Large intestine (tissue), 3 donors: ENCODE data around the gene NT5DC1. TPM values are rescaled to one million over a fixed set of nuclear protein-coding genes. Genes with fewer than 3 reads are reported as not detected.

ENCODE experiments used
- DNase-seq, 2 donors: peaks; one replicate each; pipeline versions ENCODE4 v3.0.0 to v3.0.0-alpha.2; 2013
- H3K27ac ChIP-seq: one replicate; pipeline ENCODE4 v1.5.1; 2013; ENCODE audit warnings: low read length
- H3K27me3 ChIP-seq: 2 replicates; pipeline ENCODE4 v1.6.1; 2013; ENCODE audit warnings: low read length; ENCODE audit not compliant: control insufficient read depth, insufficient read depth
- H3K36me3 ChIP-seq: 2 replicates; pipeline ENCODE4 v1.6.1; 2013; ENCODE audit warnings: low read length; ENCODE audit not compliant: control insufficient read depth, insufficient read depth
- H3K4me1 ChIP-seq: one replicate; pipeline ENCODE4 v1.6.1; 2013; ENCODE audit warnings: low read length; ENCODE audit not compliant: control insufficient read depth, insufficient read depth
- H3K4me3 ChIP-seq: one replicate; pipeline ENCODE4 v1.5.1; 2013; ENCODE audit warnings: low read length
- H3K9me3 ChIP-seq: one replicate; pipeline ENCODE4 v1.6.1; 2013; ENCODE audit warnings: mild to moderate bottlenecking, low read depth, low read length, moderate library complexity; ENCODE audit not compliant: control insufficient read depth
- WGBS: methylation state at CpG from one replicate; pipeline ENCODE4 v1.1.5; 2013; ENCODE audit warnings: low lambda C conversion rate; ENCODE audit not compliant: insufficient coverage; 5-methylcytosine and 5-hydroxymethylcytosine counted together
- polyA plus RNA-seq: library from polyadenylated mRNA; unstranded; fragments of 120-200 nt; gene quantifications from one replicate; pipeline ENCODE4 v1.2.1, GENCODE V29; 2013

Gene NT5DC1
- polyA plus RNA-seq, 1 donor = 54.4 TPM

GRCh38 chr6:116251568-116252384 lies 151.1 kb downstream of the NT5DC1 start:
- no CpG with 5 or more reads among the region's 6 CpGs for WGBS
- peak in 1 of 2 donors; percentile 13 for DNase-seq
- Histone ChIP-seq H3K27me3 (no peaks in the 10 kb centered on the region), H3K9me3 (no peaks in the 10 kb centered on the region), H3K4me3 (no peak overlapping the region), H3K27ac (no peak overlapping the region), H3K36me3 (no peaks in the 10 kb centered on the region), H3K4me1 (peaks cover 27% of the 10 kb centered on the region)

DNA sequence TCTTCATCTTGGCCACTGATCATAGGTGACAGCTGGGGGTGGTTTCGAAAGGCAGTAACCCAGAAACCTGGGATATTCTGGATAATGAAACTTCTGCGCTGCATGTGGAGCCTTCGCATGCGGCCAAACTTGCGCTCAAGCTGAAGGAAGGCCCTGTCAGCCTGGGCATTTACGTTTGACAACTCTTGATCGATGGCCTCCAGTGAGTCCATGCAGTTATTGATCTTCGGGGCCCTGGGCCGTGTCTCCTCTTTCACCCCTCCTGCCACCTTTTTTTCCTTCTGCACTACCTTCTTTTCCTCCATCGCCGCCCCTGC lies 152.5 kb downstream of the NT5DC1 start:
- no peaks in the 10 kb centered on the region for H3K27me3 ChIP-seq
- WGBS = 3% methylated on average over 3 of the region's 11 CpGs
- H3K9me3 ChIP-seq = no peaks in the 10 kb centered on the region
- peaks cover 27% of the 10 kb centered on the region for H3K4me1 ChIP-seq
- peak overlapping the region; percentile 92 for H3K4me3 ChIP-seq
- no peaks in the 10 kb centered on the region for H3K36me3 ChIP-seq
- DNase-seq = no peak
- peak overlapping the region; percentile 69 for H3K27ac ChIP-seq

DNA sequence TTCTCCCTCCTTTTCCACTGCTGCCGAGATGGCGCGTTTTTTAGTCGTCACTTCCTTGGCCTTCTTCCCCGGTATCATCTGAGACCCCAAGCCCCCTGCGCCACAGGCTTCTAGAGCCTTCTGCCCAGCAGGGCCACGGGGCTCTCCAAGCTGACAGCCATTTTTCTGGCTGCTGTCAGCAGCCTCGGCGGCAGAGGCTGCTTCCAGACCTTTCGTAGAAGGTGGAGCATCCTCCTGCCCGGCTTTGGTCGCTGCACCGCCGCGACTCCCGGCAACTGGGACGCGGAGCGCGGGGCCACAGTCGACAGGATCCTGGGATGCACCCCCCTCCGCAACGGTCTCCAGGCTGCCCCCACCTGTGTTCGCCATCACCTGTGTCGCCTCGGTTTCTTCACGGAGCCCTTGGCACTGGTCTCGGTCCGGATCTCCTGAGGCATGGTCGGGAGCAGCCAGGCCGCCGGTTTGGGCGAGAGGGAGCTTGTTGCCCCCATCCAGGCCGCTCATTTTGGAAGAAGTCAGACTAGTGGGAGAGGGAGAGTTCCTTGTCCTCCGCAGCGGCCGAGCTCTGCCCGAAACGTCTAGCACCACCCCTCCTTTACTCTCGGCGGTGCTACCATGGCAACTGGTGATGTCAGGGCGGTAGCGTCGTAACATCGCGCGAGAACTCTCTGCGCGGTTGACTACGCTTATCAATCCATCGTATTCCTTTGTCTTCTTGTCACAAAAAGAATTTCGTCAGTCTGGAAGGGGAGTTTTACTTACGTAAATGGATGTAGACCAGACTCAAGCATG lies 153.0 kb downstream of the NT5DC1 start, which contains the start of gene TSPYL4:
Gene TSPYL4, minus strand, starts transcription at position 571 of the 792 bp plus-strand sequence. Its CDS starts 67 bp downstream, at position 504.
- peak; percentile 95 to 96 for DNase-seq
- no peaks in the 10 kb centered on the region for H3K36me3 ChIP-seq
- H3K9me3 ChIP-seq = no peaks in the 10 kb centered on the region
- H3K4me1 ChIP-seq = peaks cover 27% of the 10 kb centered on the region
- H3K27ac ChIP-seq = peak within 1 kb of the TSS; percentile 69
- H3K27me3 ChIP-seq = no peaks in the 10 kb centered on the region
- H3K4me3 ChIP-seq = peak within 1 kb of the TSS; percentile 92
- WGBS = 0% methylated on average over 1 of the region's 53 CpGs

DNA sequence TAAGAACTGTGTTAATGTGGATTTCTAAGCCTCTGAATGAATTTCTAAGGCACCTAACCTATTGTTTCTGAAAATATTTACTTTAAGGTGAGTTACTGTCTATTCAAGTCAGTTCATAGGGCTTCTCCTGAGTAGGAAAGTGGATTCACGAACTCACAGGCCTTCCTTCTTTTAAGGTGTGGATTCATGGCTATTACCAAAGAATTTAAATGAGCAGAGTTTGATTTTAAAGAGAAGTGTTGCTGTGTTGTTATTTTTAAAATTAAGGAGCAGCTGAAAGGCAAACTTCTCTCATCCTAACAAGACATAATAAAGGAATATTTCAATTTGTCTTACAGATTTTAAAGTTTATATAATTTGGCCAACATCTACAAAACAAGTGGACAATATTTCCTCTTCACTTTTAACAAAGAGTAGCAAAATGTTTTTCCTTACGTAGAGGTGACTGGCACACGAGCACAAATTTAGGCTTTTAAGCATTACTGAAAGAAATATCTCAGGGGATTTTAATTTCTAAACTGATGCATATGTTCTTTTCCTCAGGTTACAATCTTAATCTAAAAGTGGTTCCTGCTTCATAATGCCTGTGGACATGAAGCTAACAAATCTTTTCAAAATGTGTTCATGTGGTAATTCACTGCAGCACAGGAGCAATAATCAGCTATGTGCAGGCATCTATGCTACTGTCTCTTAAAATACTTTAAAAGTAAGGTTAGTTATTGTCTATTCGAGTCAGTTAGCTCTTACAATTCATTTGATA lies 153.8 kb downstream of the NT5DC1 start:
- DNase-seq = peak in 1 of 2 donors; percentile 6
- Histone ChIP-seq H3K27me3 (no peaks in the 10 kb centered on the region), H3K9me3 (no peaks in the 10 kb centered on the region), H3K4me1 (peaks cover 27% of the 10 kb centered on the region), H3K36me3 (no peaks in the 10 kb centered on the region), H3K4me3 (peak overlapping the region; percentile 92), H3K27ac (peak overlapping the region; percentile 69)
- WGBS = no CpG with 5 or more reads among the region's 4 CpGs

GRCh38 chr6:116255246-116255800 lies 154.7 kb downstream of the NT5DC1 start:
- peak; percentile 53 to 84 for DNase-seq
- H3K4me3 ChIP-seq = no peak overlapping the region

GRCh38 chr6:116256694-116257093 lies 156.0 kb downstream of the NT5DC1 start:
- Histone ChIP-seq H3K4me3 (no peak overlapping the region), H3K27me3 (no peaks in the 10 kb centered on the region), H3K4me1 (peaks cover 20% of the 10 kb centered on the region), H3K9me3 (no peaks in the 10 kb centered on the region), H3K36me3 (no peaks in the 10 kb centered on the region), H3K27ac (no peak overlapping the region)
- 100% methylated on average over 1 of the region's 1 CpG for WGBS
- no peak for DNase-seq

More at GRCh38 chr6:116255246-116255800, 154.7 kb downstream of the NT5DC1 start:
- Histone ChIP-seq H3K36me3 (no peaks in the 10 kb centered on the region), H3K27me3 (no peaks in the 10 kb centered on the region), H3K9me3 (no peaks in the 10 kb centered on the region), H3K4me1 (peaks cover 27% of the 10 kb centered on the region), H3K27ac (peak overlapping the region; percentile 69)
- 7% methylated on average over 5 of the region's 5 CpGs for WGBS

DNA sequence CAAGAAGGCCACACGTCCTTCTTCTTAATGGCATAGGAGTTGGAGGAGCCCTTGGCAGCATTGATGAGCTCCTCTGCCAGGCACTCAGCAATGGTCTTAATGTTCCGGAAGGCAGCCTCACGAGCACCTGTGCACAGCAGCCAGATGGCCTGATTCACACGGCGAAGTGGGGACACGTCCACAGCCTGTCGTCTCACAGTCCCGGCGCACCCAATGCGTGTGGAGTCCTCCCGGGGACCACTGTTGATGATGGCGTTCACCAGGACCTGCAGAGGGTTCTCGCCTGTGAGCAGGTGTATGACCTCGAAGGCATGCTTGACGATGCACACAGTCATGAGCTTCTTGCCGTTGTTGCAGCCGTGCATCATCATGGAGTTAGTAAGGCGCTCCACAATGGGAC lies 157.9 kb downstream of the NT5DC1 start:
- H3K27me3 ChIP-seq = no peaks in the 10 kb centered on the region
- no peak for DNase-seq
- no CpG with 5 or more reads among the region's 18 CpGs for whole genome bisulfite sequencing
- no peak overlapping the region for H3K4me3 ChIP-seq
- peaks cover 7% of the 10 kb centered on the region for H3K9me3 ChIP-seq
- peaks cover 12% of the 10 kb centered on the region for H3K4me1 ChIP-seq
- H3K36me3 ChIP-seq = no peaks in the 10 kb centered on the region
- H3K27ac ChIP-seq = no peak overlapping the region

- WGBS = 100% methylated on average over 1 of the region's 1 CpG
- Histone ChIP-seq H3K4me1 (no peaks in the 10 kb centered on the region), H3K27me3 (no peaks in the 10 kb centered on the region), H3K4me3 (no peak overlapping the region), H3K27ac (no peak overlapping the region), H3K9me3 (peaks cover 12% of the 10 kb centered on the region), H3K36me3 (peaks cover 14% of the 10 kb centered on the region)
- no peak for DNase-seq
These were observed 162.7 kb downstream of the NT5DC1 start for GRCh38 chr6:116263353-116263752.

DNA sequence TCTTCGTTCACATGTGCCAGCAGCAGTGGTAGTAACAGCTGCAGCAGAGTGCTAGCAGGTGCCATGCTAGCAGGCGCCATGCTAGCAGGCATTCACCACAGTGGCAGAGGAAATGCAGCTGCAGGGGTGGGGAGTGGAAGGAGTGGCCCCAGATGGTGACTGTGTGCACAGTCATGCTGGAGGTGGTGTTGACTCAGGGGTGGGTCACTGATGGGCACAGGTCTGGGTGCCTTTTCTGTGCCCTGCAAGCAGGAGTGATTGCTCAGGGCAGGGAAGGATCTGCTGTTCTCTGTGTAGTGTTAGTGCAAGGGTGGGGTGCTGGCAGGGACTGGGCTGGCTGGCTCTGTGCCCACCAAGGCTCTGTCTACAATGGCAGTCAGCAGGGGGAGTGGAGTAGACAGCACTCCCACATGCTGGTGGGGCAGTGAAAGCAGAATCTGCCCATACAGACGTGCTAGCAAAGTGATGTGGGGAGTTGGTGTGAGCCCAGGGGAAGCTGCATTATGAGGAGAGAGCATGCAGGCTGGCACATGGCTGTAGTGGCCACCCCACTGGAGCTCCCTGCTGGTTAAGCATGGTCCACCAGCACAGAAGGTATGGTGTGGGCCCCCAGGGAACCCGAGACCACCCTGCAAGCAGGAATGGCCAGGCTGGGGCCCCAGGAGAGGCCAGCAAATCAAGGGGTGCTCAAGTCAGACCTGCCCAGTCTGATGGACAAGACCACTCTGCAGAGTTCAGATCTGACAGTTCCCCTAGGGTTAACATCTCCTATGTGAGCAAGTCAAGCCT lies 164.6 kb downstream of the NT5DC1 start:
- H3K9me3 ChIP-seq = peaks cover 12% of the 10 kb centered on the region
- WGBS = no CpG with 5 or more reads among the region's 4 CpGs
- no peak for DNase-seq

More for the DNA sequence above, 164.6 kb downstream of the NT5DC1 start:
- Histone ChIP-seq H3K4me1 (no peaks in the 10 kb centered on the region), H3K27ac (no peak overlapping the region), H3K36me3 (peaks cover 16% of the 10 kb centered on the region), H3K4me3 (no peak overlapping the region), H3K27me3 (no peaks in the 10 kb centered on the region)
